ENCODE results near the gene PCDH17. TPM values are rescaled to one million over a fixed set of nuclear protein-coding genes. Genes with fewer than 3 reads are reported as not detected.

The PCDH17 gene, protein sequence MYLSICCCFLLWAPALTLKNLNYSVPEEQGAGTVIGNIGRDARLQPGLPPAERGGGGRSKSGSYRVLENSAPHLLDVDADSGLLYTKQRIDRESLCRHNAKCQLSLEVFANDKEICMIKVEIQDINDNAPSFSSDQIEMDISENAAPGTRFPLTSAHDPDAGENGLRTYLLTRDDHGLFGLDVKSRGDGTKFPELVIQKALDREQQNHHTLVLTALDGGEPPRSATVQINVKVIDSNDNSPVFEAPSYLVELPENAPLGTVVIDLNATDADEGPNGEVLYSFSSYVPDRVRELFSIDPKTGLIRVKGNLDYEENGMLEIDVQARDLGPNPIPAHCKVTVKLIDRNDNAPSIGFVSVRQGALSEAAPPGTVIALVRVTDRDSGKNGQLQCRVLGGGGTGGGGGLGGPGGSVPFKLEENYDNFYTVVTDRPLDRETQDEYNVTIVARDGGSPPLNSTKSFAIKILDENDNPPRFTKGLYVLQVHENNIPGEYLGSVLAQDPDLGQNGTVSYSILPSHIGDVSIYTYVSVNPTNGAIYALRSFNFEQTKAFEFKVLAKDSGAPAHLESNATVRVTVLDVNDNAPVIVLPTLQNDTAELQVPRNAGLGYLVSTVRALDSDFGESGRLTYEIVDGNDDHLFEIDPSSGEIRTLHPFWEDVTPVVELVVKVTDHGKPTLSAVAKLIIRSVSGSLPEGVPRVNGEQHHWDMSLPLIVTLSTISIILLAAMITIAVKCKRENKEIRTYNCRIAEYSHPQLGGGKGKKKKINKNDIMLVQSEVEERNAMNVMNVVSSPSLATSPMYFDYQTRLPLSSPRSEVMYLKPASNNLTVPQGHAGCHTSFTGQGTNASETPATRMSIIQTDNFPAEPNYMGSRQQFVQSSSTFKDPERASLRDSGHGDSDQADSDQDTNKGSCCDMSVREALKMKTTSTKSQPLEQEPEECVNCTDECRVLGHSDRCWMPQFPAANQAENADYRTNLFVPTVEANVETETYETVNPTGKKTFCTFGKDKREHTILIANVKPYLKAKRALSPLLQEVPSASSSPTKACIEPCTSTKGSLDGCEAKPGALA (N-terminal part only)
- total RNA-seq = 1.6 and 2.2 TPM in 2 replicates

DNA sequence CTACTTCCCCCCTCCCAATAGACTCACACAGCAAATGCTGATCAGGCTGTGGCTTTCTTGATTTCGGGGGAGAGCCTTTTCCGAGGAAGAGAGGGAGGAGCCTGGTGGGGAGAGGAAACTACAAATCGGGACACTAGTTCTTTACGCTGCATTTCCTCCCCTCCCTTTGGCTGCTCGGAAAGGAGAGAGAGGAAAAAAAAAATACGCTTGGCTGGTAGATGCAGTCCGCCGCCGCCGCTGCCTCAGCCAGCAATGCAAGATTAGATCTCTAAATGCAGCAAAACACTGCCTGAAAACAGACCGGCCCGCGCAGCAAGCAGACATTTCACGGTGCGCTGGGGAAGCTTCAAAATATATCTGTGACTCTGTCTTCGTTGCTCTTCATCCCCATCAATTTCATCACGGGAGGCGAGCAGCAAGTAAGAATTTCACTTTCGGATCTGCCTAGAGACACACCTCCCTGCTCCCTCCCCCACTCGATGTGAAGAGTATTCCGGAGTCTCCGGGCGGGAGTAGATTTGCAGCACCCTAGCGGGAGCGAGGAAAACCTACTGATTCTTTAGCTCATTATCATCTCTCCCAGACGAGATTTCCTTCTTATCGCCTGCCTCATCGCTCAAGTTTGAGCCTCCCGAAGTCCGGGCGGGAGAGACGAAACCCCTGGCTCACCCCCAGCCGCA, at the start of gene PCDH17:
TSS of gene PCDH17 (plus strand) at position 149 of the 680 bp plus-strand sequence. CDS start 803 bp downstream, outside the sequence.
- peak; percentile 21 for DNase-seq

DNA sequence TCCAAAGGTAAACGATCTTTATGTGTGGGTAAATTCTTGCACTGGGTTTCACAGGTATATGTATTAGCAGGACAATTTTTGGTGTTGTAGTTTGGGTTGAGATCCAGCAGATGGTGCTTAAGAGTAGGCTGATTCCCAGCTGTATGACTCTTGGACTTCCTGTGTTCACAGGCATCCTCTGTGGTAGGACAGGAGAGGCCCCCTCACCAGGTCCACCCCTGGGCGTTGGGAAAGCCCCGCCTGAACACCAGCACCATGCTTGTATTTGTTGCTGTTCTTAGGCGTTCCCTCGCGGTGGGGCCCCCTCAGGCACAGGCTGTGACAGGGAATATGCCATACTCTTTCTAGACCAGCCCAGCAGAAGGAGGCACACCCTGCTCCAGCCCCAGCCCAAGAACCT, 49.5 kb upstream of the PCDH17 start:
- no peak for DNase-seq

DNA sequence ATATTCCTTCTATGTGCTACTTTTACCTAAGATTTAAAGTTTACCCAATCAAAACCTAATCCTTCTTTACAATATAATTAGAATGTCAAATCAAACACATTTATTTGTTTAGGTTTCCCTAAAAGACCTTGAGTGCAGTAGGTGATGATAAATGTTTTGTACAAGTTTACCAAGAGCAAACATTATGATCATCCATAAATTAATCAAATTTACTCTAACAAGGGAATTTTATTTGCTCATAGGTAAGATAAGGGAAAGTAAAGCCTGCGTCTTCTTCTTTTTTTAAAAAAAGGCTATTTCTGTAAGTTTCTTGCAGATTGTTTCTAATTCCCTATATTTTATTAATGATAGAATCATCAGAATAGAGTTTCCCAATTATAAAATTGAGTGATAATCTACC, 48.0 kb upstream of the PCDH17 start:
- DNase-seq = no peak

DNA sequence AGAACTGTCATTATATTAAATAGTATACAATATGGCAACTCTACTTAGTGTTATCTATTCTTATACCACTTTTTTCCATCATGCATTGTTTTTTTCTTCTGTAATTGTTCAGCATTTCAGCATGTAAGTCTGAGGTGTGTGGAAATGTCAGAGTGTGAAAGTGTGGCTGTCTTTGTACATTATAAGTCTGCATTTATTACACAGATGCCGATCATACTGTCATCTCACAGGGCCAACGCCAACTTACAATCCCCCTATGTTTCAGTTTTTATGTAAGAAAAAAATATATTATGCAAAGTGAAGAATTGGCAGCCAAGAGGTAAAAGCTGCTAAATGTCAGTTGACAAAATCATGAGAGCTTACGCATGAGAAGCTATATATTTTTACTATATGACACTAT, 42.9 kb upstream of the PCDH17 start:
- DNase-seq = no peak

DNA sequence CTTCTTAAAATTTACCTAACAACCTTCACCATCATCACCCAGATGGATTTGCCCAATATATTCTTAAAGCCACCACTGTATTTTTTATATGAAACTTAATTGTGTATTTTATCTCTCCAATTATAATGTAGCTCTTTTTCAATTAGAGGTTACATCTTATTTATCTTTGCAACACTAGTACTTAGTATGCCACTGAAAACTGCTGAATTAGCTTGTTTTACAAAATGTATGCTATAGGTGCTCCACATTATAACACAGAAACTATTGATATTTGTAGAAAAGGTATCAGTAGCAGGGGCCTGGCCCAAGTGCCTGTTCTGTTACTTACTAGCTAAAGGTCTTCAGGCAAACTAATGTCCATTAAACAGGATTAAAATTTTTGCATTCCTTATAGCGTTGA, 35.8 kb upstream of the PCDH17 start:
- DNase-seq = no peak

DNA sequence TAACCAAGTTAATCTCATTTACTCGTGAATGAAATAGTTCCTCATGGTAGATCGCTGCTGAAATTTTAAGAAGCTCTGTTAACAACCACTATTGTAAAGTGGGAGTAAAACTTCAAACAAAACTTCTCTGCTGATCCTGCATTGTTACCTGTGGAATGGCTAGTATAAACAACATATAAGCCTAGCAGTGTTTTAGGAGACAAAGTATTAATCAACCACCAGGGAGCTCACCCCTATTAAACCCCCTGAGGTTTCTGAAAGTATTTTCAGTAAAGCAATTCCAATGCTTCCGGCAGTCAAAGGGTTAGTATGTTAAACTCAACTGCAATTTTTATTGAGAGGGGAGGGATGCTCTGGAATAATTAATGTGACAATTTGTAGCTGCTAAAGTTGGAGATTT, 30.0 kb upstream of the PCDH17 start:
- DNase-seq = no peak

DNA sequence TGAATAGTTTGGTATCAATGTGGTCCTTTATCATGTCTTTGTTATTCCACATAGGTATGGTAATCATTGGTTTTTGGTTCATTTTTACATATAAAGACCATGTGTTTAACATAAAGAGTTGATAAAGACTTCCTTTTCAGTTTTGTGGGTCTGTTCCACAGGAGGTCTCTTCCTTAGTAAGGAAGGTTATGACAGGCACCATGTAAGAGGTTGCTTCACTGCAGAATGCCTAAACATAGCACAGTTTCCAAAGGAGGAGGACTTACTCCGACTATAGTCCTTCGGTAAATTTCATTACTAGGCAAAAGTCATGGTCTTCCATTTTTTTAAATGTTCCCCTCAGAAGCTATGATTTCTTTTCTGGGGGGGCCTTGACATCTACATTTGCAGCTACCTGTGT, 27.1 kb upstream of the PCDH17 start:
- DNase-seq = no peak

DNA sequence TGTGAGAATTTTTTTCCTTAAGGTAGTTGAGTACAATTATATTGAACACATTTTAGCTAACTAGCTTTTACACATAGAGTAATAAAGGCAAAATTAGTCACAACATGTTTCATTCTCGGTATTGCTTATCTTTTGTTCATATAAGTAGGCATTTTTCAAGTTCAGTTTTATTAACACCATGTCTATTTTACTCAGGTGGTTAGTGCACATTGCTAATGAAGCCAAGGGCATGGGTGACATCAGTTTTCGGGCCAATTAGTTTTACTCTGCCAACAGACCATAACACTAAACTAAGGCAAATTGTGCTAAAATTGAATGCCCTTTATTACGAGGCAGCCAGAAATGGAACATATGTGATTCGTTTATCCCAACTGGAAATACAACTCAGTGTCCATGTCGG, 19.6 kb upstream of the PCDH17 start:
- no peak for DNase-seq

DNA sequence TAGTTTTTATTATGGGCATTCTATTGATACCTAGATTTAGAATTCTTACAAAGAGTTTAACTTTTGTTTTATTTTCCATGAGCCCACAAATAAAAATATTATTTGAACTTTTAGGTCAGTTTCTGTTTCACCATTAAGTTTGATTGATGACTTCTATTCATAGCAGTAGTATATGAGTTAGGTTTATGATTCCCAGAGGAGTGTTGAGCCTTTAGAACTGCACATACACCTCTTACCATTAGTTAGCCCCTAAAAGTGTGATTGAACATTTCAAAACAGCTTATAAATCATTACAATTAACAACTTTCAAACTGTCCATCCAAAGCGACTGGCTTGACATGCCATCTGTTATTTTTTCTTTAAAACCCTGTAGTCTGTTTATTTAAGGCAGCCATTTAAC, 19.0 kb upstream of the PCDH17 start:
- no peak for DNase-seq

DNA sequence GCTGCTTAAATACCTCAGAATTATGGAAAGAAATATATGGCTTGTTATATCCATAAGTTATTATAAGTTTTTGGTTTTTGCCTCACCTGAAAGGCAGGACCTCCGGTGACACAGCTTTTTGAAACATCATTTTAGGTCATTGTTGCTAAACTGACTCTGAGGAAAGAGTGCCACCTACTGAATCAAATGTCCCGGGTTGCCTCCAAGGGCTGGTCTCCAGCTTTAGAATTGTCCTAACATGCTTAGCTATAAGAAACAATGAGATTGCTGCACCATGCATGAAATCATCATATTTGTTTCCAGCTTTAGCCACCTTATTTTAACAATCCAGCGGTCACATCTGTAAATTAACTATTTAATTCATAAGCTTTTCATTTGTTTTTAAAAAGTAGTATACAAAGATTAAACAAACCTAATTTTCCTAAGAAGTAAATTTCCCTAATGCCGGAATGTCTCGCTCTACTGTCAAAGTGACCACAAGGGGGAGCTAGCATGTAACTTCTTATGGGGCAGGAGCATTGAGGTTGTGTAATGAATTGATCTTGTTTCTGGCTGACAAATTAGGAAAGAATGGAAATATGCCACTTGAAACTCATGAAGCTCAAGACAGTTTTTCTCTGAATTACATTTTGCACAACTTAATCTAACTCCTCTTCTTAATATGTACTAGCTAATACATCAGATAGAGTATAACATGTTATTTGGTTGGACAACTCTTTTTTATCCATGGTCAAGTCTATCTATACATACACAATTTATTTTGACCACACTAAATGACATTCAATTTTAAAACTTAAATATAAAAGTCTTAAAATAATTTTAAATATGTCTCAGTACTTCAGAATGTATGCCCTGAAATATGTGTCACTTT, 6.7 kb upstream of the PCDH17 start:
- DNase-seq = peak; percentile 79

DNA sequence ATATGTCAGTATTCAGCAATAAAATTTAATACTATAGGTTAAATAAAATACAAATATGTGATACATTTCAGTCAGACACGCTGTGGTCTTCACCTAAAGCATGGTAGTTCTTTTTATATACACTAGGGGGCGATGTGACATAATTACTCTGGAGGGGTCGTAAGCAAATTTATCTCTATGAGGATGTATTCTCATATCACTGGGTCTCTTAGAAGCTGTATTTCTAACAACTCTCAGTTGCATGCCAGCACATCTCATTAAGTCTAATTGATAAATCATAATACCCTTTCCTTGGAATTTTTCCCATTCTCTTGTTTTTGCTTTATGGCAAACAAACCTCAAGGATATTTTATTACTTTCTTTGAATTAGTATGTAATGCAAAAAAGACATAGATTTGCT, 3.9 kb upstream of the PCDH17 start:
- peak; percentile 57 for DNase-seq

DNA sequence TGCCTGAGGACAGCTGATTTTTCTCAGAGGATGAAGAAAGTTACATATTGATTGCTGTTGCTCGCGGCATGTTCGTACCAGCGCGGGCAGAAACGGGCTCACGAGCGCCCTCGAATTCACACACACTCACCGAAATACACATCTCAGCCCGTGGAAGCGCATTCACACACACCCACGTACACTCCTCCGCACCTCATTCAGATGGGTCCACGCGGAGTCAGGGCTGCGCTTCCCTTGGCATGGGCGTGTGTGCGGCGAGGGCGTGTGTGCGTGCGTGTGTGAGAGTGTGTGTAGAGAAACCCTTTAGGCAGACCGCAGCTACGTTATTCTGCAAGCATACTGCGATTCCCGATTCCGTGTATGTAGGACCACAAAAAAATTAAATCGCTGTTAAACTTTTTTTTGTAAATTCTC, 2.1 kb upstream of the PCDH17 start:
- peak; percentile 25 for DNase-seq

DNA sequence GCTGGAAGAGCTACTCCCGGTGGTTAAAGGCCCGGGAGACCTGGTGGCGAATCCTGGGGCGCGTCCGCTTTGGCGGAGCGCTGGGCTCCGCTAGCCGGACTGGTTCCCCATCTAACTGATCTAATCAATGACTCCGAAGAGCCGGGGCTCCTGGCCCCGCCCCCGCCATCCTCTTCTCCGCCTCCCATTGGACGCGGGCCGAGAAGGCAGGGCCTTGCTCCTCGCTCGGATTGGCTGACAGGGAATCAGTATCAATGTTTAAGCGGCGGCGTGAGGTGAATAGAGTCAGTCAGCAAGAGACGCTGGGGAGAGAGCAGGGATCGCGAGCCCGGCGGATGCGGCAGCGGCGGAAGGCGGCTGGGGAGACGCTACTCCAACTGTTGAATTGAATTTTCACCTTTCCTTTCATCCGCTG, 1.7 kb upstream of the PCDH17 start:
- peak; percentile 86 for DNase-seq

DNA sequence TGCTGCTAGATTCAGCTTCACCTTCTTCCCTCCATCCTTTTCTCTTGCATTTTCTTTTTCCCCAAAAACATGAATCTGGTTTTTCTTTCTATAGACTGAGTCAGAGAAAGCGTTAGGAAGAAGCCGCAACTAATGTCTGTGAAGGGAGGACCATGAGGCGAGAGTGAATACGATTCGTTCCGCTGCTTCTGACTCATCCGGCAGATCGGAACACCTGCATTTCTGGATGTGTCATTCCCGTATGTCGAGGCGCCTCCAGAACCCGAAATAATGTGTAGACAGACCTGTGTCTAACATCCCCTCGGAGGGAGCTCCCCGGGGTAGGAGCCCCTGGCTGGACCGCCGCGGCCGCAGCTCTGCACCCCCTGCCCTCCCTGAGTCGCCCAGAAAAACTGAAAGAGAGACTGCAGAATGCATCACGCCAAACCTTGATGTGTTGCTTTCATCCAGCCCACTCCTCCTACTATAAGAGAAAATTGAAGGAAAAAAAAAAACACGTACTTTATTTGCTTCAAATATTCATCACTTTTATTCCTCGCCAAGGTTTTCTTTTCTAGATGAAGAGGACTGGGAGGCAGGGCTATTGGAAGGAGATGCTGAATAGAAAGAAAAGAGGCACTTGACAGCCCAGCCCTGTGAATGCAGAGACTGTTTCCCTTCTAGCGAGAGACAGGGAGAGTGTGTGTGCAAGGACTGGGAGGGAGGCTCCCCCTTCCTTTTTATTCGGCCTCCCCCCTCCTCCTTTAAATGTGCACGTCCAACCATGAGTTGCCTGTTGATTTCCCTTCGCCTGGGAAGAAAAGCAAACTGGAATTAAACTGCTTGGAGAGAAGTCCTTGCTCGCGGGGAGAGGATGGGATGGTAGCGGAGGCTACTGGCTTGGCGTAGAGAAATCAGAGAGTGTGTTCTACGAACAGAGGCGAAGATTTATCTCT, 616 bp upstream of the PCDH17 start:
- peak; percentile 11 for DNase-seq

DNA sequence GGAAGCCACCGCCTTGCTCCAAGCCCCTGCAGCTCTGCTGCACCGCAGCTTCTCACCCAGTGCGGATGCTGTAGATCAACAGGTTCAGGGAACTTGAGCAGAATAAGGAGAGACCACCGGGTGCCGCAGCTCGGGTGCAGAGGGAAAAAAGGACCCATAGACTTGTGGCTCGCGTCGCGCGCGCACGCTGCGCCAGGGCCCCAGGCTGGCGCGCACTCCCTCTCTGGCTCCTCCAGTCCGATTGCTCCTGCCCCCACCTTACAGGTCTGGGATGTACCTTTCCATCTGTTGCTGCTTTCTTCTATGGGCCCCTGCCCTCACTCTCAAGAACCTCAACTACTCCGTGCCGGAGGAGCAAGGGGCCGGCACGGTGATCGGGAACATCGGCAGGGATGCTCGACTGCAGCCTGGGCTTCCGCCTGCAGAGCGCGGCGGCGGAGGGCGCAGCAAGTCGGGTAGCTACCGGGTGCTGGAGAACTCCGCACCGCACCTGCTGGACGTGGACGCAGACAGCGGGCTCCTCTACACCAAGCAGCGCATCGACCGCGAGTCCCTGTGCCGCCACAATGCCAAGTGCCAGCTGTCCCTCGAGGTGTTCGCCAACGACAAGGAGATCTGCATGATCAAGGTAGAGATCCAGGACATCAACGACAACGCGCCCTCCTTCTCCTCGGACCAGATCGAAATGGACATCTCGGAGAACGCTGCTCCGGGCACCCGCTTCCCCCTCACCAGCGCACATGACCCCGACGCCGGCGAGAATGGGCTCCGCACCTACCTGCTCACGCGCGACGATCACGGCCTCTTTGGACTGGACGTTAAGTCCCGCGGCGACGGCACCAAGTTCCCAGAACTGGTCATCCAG, 964 bp downstream of the PCDH17 start:
- no peak for DNase-seq

DNA sequence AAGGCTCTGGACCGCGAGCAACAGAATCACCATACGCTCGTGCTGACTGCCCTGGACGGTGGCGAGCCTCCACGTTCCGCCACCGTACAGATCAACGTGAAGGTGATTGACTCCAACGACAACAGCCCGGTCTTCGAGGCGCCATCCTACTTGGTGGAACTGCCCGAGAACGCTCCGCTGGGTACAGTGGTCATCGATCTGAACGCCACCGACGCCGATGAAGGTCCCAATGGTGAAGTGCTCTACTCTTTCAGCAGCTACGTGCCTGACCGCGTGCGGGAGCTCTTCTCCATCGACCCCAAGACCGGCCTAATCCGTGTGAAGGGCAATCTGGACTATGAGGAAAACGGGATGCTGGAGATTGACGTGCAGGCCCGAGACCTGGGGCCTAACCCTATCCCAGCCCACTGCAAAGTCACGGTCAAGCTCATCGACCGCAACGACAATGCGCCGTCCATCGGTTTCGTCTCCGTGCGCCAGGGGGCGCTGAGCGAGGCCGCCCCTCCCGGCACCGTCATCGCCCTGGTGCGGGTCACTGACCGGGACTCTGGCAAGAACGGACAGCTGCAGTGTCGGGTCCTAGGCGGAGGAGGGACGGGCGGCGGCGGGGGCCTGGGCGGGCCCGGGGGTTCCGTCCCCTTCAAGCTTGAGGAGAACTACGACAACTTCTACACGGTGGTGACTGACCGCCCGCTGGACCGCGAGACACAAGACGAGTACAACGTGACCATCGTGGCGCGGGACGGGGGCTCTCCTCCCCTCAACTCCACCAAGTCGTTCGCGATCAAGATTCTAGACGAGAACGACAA, 1.8 kb downstream of the PCDH17 start:
- DNase-seq = peak; percentile 14

DNA sequence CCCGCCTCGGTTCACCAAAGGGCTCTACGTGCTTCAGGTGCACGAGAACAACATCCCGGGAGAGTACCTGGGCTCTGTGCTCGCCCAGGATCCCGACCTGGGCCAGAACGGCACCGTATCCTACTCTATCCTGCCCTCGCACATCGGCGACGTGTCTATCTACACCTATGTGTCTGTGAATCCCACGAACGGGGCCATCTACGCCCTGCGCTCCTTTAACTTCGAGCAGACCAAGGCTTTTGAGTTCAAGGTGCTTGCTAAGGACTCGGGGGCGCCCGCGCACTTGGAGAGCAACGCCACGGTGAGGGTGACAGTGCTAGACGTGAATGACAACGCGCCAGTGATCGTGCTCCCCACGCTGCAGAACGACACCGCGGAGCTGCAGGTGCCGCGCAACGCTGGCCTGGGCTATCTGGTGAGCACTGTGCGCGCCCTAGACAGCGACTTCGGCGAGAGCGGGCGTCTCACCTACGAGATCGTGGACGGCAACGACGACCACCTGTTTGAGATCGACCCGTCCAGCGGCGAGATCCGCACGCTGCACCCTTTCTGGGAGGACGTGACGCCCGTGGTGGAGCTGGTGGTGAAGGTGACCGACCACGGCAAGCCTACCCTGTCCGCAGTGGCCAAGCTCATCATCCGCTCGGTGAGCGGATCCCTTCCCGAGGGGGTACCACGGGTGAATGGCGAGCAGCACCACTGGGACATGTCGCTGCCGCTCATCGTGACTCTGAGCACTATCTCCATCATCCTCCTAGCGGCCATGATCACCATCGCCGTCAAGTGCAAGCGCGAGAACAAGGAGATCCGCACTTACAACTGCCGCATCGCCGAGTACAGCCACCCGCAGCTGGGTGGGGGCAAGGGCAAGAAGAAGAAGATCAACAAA, 2.6 kb downstream of the PCDH17 start:
- DNase-seq = no peak

DNA sequence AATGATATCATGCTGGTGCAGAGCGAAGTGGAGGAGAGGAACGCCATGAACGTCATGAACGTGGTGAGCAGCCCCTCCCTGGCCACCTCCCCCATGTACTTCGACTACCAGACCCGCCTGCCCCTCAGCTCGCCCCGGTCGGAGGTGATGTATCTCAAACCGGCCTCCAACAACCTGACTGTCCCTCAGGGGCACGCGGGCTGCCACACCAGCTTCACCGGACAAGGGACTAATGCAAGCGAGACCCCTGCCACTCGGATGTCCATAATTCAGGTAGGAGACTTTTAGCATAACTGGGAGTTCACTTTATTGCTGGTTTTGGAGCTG, 3.3 kb downstream of the PCDH17 start:
- no peak for DNase-seq

All from dermis blood vessel endothelial cell (primary cell).